ENCODE measurements around the gene MBD3L5.
"Not testable (repeated sequence)": the region's sequence is repeated elsewhere in the genome, so short reads cannot be mapped to it uniquely, and the experiment has no call there.

MBD3L5 gene

DNA sequence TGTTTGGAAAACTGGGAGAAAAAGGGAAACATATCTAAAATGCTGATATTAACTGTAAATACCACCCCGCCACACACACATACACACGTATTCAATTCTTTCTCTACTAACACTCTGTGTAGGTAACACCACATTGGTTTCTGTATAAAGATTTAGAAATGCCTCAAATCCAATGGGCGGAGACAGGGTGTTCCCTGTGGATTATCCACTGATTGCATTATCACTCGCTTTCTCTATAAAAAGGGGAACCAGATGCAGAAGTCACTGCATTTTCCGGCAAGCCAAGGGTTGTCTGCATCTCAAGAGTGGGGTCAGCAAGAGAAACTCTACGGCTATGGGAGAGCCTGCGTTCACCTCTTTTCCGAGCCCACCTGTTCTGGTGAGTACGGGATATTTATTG lies at the start of gene MBD3L5:
MBD3L5 (plus strand) TSS at position 301 of the 400 bp plus-strand sequence; CDS start at position 335, 34 bp downstream.
- not testable (repeated sequence) for DNase-seq

DNA sequence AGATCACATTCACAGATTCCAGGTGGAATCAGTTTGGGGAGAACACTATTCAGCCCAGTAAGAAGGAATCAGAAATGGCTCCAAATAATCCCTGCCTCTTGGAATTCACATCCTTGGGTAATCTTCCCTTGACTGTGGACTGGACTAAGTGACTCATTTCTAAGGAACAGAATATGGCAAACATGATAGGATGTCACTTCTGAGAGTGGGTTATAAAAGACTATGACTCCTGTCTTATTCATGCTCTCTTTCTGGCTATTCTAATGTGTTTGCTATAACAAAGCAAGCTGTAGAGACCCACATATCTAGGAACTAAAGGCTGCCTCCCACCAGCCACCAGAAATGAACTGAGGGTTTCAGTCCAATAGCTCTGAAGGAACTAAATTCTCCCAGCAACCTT lies 46.9 kb upstream of the MBD3L5 start:
- DNase-seq: no peak

DNA sequence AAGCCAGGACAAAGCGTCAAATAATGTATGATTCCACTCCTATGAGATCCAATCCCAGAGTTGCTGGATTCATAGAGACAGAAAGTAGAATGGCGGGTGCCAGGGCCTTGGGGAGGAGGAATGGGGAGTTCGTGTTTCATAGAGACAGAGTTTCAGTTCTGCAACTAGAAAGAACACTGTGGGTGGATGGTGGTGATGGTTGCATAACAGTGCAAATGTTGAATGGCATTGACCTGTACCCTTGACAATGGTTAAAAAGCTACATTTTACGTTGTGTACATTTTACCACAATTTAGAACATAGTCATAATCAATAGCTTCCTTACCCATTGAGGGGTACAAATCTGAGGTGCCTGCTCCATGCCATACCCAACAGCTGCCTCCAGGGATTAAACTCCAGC lies 42.5 kb upstream of the MBD3L5 start:
- DNase-seq: no peak

- DNase-seq: no peak
Observed at GRCh38 chr19:6988257-6988656, 42.1 kb upstream of the MBD3L5 start.

- DNase-seq: no peak
Observed at GRCh38 chr19:6995054-6995453, 35.3 kb upstream of the MBD3L5 start.

- no peak for DNase-seq
Observed at GRCh38 chr19:6996810-6997209, 33.6 kb upstream of the MBD3L5 start.

DNA sequence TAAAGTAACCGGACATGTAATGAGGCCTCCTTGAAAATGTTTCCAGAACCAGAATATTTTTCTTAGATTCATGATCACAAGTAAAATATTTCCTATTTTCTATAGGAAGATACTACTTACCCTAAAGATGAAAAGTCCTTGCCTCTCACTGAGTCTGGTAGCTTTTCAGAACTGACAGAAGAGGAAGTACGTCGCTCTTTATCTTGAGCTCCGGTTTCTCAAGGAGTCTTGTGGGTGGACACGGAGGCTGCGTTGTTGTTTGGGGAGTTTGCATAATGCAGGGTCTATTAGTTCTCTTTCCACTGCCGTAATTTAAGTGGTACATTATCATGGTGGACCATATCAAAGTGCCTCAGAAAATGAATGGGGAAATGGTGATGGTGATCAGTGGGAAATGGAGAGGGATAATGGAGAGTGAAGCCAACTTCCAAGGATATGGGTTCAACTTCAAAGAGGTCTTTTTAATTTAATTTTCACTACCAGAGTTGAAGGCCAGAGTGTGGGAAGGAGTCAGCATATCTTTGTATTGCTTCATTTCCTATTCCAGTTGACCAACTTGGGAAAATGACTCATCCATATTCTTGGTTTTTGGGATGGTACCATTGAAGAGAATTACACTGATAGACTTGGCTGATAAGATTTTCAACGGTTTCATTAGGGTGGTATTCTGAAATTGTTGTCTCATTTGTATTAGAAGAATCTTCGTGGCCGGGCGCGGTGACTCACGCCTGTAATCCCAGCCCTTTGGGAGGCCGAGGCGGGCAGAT lies 32.5 kb upstream of the MBD3L5 start:
- DNase-seq: no peak

GRCh38 chr19:6999933-7000332 lies 30.4 kb upstream of the MBD3L5 start:
- no peak for DNase-seq

DNA sequence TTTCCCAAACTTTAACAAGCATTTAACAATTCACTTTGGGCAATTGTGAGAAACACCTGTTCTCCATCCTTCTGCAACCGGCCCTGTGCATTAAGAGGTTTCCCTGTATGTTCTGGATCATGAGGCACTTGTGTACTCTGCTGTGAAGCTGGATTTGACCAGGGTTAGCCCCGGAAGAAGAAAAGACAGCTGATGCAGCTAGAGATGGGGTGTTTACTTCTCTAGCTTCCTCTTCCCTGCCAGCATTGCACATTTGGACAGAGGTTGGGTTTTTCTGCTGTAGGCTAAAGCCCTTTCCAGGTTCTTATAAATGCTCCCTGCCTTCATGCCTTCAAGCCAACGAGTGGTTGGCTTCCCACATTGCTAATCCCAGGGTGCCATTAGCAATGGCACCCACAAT lies 30.0 kb upstream of the MBD3L5 start:
- no peak for DNase-seq

DNA sequence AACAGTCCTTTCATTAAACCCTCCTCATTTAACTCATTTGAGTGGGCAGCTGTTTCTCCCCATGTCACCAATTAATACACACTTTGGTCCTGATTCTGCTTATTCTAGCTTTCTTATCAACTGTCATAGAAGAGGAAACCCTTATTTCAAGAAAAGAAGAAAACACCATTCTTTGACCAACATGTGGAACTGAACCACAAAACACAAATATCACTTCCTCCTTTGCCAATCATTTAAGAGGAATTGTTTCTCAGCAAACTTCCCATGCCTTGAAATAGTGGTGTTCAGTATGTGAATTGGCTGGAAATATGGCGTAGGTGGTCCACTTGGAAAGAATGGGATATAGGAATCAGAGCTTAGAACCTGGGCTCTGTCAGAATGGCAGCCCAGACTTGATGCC lies 29.6 kb upstream of the MBD3L5 start:
- no peak for DNase-seq

- DNase-seq: no peak
Observed at GRCh38 chr19:7004313-7004931, 26.0 kb upstream of the MBD3L5 start.

- DNase-seq: no peak
Observed at GRCh38 chr19:7006135-7006704, 24.2 kb upstream of the MBD3L5 start.

GRCh38 chr19:7007859-7008258 lies 22.5 kb upstream of the MBD3L5 start:
- no peak for DNase-seq

DNA sequence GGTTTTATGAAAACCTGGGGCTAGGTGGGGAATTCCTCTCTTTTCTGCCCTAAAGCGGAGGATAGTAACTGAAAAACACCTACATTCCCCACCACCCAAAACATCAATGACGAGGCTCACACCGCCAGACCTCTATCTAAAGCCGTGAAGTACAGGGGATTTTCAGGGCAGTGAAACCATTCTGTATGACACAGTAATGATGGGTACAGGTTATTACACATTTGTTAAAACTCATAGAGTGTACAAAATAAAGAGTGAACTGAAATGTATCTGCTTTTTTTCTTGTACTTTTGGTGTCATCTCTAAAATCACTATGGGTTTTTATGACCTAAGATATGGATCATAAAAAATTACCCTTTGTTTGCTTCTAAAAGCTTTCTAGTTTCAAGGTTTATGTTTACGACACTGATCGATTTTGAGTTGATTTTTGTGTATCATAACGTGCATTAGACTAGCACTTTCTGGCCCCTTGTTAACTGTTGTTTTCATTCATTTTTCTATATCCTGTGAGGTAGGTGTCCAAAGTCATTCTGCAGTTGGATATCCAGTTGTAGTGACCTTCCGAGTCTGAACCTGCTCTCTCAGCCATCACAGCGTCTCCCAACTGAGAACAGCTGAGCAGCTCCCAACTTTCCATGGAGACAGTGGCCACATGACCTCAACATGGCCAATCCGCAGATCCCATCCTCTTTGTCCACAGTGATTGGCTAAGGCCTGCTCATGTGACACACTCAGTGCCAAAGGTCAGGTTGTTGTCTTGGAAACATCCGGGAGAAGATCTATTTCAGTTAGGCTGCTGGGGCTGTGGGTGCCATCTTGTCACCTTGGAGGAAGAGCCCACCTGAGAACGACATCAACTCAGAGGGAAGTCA lies 19.4 kb upstream of the MBD3L5 start:
- no peak for DNase-seq

DNA sequence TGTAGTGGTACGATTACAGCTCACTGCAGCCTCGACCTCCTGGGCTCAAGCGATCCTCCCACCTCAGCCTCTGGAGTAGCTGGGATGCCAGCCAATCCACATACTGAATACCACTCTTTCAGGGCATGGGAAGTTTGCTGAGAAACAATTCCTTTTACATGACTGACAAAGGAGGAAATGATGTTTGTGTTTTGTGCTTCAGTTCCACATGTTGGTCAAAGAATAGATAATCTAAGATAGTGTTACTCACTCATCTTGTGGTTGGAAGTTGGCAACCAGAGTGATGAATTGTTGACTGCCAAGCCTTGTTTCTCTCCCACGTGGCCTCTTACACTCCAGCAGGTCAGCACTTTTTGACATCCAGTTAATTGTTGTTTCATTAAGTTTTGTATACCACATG lies 16.7 kb upstream of the MBD3L5 start:
- DNase-seq: no peak

- DNase-seq: no peak
Observed at GRCh38 chr19:7018828-7019227, 11.6 kb upstream of the MBD3L5 start.

- DNase-seq: not testable (repeated sequence)
Observed at GRCh38 chr19:7021331-7021730, 9.0 kb upstream of the MBD3L5 start, which contains the start of gene MBD3L2B. Gene MBD3L2B, minus strand, starts transcription at chr19:7021431. Its CDS starts 34 bp downstream, at chr19:7021397.

DNA sequence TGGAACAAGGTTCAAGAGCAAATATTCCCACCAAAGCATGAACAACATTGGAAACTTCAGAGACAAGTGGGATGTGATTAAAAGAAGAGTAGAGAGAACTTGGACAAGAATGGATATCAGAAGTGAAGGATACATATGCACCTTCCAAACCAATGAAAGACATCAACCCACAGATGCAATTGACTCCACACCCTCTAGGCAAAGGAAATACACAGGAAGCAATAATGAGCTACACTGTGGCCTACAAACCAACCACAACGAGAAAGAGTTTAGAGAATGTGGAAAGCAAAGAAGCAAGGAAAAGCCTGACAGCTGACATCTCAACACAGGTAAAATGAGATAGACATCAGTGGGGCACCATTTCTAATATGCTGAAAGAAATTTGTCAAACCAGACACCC lies 1.6 kb upstream of the MBD3L5 start:
- not testable (repeated sequence) for DNase-seq

- not testable (repeated sequence) for DNase-seq
Observed at GRCh38 chr19:7040079-7040478, 9.7 kb downstream of the MBD3L5 start, which contains the start of gene MBD3L4. Gene MBD3L4, minus strand, starts transcription at chr19:7040179. Its CDS starts 35 bp downstream, at chr19:7040144.

GRCh38 chr19:7041563-7041962 lies 11.2 kb downstream of the MBD3L5 start:
- not testable (repeated sequence) for DNase-seq

DNA sequence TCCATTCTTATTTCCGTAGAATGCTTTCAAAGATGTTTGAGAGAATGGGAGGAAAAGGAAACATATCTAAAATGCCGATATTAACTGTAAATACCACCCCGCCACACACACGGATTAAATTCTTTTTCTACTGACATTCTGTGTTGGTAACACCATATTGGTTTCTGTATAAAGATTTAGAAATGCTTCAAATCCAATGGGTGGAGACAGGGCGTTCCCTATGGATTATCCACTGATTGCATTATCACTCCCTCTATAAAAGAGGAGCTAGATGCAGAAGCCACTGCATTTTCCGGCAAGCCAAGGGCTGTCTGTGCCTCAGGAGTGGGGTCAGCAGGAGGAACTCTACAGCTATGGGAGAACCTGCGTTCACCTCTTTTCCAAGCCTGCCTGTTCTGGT lies 18.6 kb downstream of the MBD3L5 start, which contains the start of gene MBD3L2:
MBD3L2 (plus strand) TSS at position 301 of the 400 bp plus-strand sequence; CDS start at position 354, 53 bp downstream.
- DNase-seq: not testable (repeated sequence)

DNA sequence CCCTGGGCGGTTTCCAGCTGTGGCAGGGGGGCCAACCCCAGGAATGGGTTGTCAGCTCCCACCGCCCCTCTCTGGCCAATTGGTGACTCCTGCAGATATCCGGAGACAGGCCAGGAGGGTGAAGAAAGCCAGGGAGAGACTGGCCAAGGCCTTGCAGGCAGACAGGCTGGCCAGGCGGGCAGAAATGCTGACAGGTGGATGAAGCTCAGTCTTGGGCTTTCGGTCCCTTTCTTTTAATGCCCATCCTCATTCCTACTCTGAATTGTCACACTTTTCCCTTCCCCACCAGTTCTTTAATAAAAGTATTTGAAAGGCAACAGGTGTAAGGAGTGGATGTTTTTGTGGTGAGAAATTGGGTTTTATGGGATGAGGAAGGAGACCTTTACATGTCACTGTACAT lies 21.0 kb downstream of the MBD3L5 start:
- DNase-seq: not testable (repeated sequence)

DNA sequence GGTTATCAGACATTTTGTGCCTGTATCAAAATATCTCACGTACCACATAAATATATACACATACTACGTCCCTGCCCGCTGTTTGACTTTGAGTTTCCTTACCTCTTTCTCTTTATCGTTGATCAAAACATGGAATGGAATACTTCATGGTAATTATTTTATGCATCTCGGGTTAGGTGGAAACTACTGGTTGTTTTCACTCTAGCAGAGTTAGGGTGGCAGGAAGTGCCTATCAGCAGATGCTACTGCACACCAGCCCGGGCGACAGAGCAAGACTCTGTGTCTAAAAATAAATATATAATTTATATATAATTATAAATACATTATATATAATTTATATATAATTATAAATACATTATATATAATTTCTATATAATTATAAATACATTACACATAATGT lies 22.5 kb downstream of the MBD3L5 start:
- DNase-seq: not testable (repeated sequence)
